ENCODE results near the gene GOPC.

GOPC gene

DNA sequence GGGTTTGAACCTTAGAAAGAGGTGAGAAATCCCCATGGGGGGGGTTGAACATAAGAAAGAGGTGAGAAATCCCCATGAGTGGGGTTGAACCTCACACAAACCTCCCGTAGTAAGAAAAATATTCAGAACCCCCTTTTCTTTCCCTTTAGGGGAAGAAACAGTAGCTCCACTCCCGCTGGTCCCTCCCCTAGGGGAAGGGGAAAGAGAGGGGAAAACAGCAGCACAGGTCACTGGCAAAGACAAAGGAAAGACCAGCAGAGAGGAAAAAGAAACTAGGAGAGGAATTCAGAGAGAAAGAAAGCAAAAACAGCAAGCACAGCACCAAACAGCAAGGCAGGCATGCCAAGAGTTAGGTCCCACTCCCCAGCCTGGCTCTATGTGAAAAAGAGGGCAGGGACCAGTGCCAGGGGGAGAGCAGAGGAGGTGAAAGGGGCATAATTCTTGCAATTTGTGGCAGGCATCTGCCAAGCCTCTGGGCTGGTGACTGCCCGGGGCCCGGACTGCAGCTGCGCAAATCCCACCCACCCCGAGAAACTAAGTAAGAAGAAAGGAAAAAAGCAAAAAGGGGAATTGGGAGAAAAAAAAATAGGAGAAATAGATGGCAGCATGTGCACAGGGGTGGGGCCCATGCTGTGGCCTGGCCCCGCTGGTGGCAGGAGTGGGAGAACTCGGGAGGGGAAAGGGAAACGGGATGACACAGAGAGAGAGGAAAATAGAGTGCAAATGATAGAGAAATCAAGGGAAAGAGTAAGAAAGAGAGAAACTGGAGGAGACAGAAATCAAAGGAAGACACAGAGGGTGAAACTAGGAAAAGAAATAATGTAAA lies 15.1 kb upstream of the GOPC start:
- TF ChIP-seq GABPA (IDR thresholded peaks at IDR 0.05; ENCODE audit: low read depth), result no peak
- TF ChIP-seq SPI1 (IDR thresholded peaks at IDR 0.05; ENCODE audit: borderline replicate concordance, low read depth), result no peak
- TF ChIP-seq, protein P1, sequence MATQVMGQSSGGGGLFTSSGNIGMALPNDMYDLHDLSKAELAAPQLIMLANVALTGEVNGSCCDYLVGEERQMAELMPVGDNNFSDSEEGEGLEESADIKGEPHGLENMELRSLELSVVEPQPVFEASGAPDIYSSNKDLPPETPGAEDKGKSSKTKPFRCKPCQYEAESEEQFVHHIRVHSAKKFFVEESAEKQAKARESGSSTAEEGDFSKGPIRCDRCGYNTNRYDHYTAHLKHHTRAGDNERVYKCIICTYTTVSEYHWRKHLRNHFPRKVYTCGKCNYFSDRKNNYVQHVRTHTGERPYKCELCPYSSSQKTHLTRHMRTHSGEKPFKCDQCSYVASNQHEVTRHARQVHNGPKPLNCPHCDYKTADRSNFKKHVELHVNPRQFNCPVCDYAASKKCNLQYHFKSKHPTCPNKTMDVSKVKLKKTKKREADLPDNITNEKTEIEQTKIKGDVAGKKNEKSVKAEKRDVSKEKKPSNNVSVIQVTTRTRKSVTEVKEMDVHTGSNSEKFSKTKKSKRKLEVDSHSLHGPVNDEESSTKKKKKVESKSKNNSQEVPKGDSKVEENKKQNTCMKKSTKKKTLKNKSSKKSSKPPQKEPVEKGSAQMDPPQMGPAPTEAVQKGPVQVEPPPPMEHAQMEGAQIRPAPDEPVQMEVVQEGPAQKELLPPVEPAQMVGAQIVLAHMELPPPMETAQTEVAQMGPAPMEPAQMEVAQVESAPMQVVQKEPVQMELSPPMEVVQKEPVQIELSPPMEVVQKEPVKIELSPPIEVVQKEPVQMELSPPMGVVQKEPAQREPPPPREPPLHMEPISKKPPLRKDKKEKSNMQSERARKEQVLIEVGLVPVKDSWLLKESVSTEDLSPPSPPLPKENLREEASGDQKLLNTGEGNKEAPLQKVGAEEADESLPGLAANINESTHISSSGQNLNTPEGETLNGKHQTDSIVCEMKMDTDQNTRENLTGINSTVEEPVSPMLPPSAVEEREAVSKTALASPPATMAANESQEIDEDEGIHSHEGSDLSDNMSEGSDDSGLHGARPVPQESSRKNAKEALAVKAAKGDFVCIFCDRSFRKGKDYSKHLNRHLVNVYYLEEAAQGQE (IDR thresholded peaks at IDR 0.05; ENCODE audit: insufficient replicate concordance, low read depth), result no peak
- TF ChIP-seq, protein P2, sequence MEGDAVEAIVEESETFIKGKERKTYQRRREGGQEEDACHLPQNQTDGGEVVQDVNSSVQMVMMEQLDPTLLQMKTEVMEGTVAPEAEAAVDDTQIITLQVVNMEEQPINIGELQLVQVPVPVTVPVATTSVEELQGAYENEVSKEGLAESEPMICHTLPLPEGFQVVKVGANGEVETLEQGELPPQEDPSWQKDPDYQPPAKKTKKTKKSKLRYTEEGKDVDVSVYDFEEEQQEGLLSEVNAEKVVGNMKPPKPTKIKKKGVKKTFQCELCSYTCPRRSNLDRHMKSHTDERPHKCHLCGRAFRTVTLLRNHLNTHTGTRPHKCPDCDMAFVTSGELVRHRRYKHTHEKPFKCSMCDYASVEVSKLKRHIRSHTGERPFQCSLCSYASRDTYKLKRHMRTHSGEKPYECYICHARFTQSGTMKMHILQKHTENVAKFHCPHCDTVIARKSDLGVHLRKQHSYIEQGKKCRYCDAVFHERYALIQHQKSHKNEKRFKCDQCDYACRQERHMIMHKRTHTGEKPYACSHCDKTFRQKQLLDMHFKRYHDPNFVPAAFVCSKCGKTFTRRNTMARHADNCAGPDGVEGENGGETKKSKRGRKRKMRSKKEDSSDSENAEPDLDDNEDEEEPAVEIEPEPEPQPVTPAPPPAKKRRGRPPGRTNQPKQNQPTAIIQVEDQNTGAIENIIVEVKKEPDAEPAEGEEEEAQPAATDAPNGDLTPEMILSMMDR (IDR thresholded peaks at IDR 0.05; ENCODE audit: insufficient read depth, low read length), result no peak
- no peak for TF ChIP-seq POLR2AphosphoS5 (IDR thresholded peaks at IDR 0.05; ENCODE audit: low read depth)
- DNase-seq (ENCODE audit: low read depth in 1 of 2, low spot score in 1 of 2), result no peak
- no peak overlapping the region for H3K4me3 ChIP-seq (replicated peaks; ENCODE audit: insufficient read depth, low read length)
- H3K27me3 ChIP-seq (ENCODE audit: insufficient read depth, poor library complexity, severe bottlenecking), result no peaks in the 10 kb centered on the region
- H3K27ac ChIP-seq (replicated peaks), result no peak overlapping the region

DNA sequence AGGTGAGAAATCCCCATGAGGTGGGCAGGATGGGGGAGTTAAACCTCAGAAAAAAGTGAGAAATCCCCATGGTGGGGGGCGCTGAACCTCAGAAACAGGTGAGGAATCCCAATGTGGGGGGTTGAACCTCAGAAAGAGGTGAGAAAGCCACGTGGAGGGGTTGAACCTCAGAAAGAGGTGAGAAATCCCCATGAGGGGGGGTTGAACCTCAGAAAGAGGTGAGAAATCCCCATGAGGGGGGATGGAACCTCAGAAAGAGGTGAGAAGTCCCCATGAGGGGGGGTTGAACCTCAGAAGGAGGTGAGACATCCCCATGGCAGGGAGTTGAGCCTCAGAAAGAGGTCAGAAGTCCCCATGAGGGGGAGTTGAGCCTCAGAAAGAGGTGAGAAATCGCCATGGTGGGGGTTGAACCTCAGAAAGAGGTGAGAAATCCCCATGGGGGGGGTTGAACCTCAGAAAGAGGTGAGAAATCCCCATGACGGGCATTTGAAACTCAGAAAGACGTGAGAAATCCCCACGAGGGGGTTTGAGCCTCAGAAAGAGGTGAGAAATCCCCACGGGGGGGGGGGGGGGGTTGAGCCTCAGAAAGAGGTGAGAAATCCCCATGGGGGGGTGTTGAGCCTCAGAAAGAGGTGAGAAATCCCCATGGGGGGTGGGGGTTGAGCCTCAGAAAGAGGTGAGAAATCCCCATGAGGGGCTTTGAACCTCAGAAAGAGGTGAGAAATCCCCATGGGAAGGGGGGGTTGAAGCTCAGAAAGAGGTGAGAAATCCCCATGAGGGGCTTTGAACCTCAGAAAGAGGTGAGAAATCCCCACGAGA lies 14.3 kb upstream of the GOPC start:
- Histone ChIP-seq H3K4me3 (replicated peaks; ENCODE audit: insufficient read depth, low read length) (no peak overlapping the region), H3K27ac (replicated peaks) (no peak overlapping the region), H3K27me3 (ENCODE audit: insufficient read depth, poor library complexity, severe bottlenecking) (no peaks in the 10 kb centered on the region)
- TF ChIP-seq, protein P2 (IDR thresholded peaks at IDR 0.05; ENCODE audit: insufficient read depth, low read length), result no peak
- TF ChIP-seq GABPA (IDR thresholded peaks at IDR 0.05; ENCODE audit: low read depth) (no peak), SPI1 (IDR thresholded peaks at IDR 0.05; ENCODE audit: borderline replicate concordance, low read depth) (no peak), POLR2AphosphoS5 (IDR thresholded peaks at IDR 0.05; ENCODE audit: low read depth) (no peak)
- TF ChIP-seq, protein P1 (IDR thresholded peaks at IDR 0.05; ENCODE audit: insufficient replicate concordance, low read depth), result no peak
- no peak for DNase-seq (ENCODE audit: low read depth in 1 of 2, low spot score in 1 of 2)

DNA sequence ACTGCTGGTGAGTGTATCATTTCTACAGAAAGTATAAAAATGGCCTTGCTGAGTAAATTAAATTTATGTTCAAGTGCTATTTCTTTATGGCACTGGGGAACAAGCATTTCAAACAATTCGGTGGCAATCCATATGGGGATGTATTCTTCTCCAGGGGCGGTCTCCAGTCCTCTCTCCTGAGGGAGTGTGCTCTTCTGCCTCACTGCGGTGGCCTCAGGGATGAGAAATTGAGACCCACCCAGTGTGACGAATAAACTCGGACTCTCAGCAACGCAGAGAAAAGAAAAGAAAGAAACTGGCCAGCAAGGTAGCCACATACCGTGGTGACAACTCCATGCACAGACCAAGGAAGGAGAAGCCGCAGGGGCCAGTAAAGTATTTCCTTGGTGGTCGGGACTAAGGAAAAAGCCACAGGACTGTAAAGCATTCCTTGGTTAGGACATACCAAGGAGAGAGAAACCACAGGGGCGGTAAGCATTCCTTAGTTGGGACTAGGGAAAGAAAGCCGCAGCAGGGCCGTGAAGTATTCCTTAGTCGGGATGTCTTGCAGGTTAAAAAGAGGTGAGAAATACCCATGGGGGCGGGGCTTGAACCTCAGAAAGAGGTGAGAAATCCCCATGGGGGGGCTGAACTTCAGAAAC lies 13.6 kb upstream of the GOPC start:
- no peak for DNase-seq (ENCODE audit: low read depth in 1 of 2, low spot score in 1 of 2)
- no peak overlapping the region for H3K27ac ChIP-seq (replicated peaks)
- H3K27me3 ChIP-seq (ENCODE audit: insufficient read depth, poor library complexity, severe bottlenecking), result no peaks in the 10 kb centered on the region
- TF ChIP-seq, protein P2 (IDR thresholded peaks at IDR 0.05; ENCODE audit: insufficient read depth, low read length), result no peak
- TF ChIP-seq POLR2AphosphoS5 (IDR thresholded peaks at IDR 0.05; ENCODE audit: low read depth) (no peak), GABPA (IDR thresholded peaks at IDR 0.05; ENCODE audit: low read depth) (no peak), SPI1 (IDR thresholded peaks at IDR 0.05; ENCODE audit: borderline replicate concordance, low read depth) (no peak)
- TF ChIP-seq, protein P1 (IDR thresholded peaks at IDR 0.05; ENCODE audit: insufficient replicate concordance, low read depth), result no peak
- H3K4me3 ChIP-seq (replicated peaks; ENCODE audit: insufficient read depth, low read length), result no peak overlapping the region
